A549 (cell line): Measurements from ENCODE around the gene TSPAN3. TPM values are rescaled to one million over a fixed set of nuclear protein-coding genes. Genes with fewer than 3 reads are reported as not detected.

ENCODE experiments used
- ATAC-seq, 2 experiments: fragments of 200-7000 bp in 1 of 2; fragments of >200 bp in 1 of 2; cut with Nextera tagmentation in 1 of 2; cut with Tn5 transposase in 1 of 2; 3 replicates each; pipeline versions ENCODE4 v1.8.0 to v1.9.1; 2018 to 2020; ENCODE audit warnings: mild to moderate bottlenecking in 1 of 2, moderate library complexity in 1 of 2
- CTCF ChIA-PET: fragments of 300-600 bp; sonication (Branson Sonifier 250); formaldehyde crosslinking; extraction: SDS; loops from one replicate; lab custom pipeline; 2021; ENCODE audit warnings: antibody characterized with exemption, inconsistent platforms; lab: Yijun Ruan, JAX
- POLR2A ChIA-PET: fragments of 350-600 bp; formaldehyde crosslinking; extraction: SDS; loops from one replicate; lab custom pipeline; 2021; ENCODE audit warnings: antibody characterized with exemption, inconsistent platforms; lab: Yijun Ruan, JAX
- DNase-seq, 2 experiments: peaks; one replicate each; pipeline versions ENCODE4 v3.0.0 to v3.0.0-alpha.2; 2011 to 2016; ENCODE audit warnings: low read depth in 1 of 2, low spot score in 1 of 2
- FAIRE-seq: peaks from 2 replicates; lab custom pipeline; 2011; peaks lifted over from hg19 to GRCh38; lab: Jason Lieb, UNC
- H3K27ac ChIP-seq, 2 experiments: fragments of >200 bp; sonication (Bioruptor Twin); formaldehyde crosslinking; 3 replicates each; pipeline ENCODE4 v1.5.1; 2016 to 2017
- H3K4me1 ChIP-seq: fragments of >200 bp; sonication (Bioruptor Twin); formaldehyde crosslinking; 3 replicates; pipeline ENCODE4 v1.6.1; 2016
- H3K4me2 ChIP-seq: fragments of >200 bp; sonication (Bioruptor Twin); formaldehyde crosslinking; 3 replicates; pipeline ENCODE4 v1.6.1; 2016
- H3K4me3 ChIP-seq: fragments of >200 bp; sonication (Bioruptor Twin); formaldehyde crosslinking; 3 replicates; pipeline ENCODE4 v1.5.1; 2016
- H3K9me3 ChIP-seq: fragments of >200 bp; sonication (Bioruptor Twin); formaldehyde crosslinking; 3 replicates; pipeline ENCODE4 v1.6.1; 2016
- BHLHE40 ChIP-seq: IDR thresholded peaks from 2 replicates; pipeline ENCODE4 v1.6.1; 2012; ENCODE audit warnings: low read depth, low read length, inconsistent platforms
- CBX2 ChIP-seq: fragments of 200-600 bp; sonication (generic); IDR thresholded peaks from 2 replicates; pipeline ENCODE4 v1.6.1; 2016; ENCODE audit warnings: low read depth, mild to moderate bottlenecking, borderline replicate concordance
- CBX8 ChIP-seq: fragments of 200-600 bp; sonication (generic); IDR thresholded peaks from 2 replicates; pipeline ENCODE4 v1.6.1; 2016
- E2F6 ChIP-seq: IDR thresholded peaks from 2 replicates; pipeline ENCODE4 v1.6.1; 2012; ENCODE audit warnings: low read depth, borderline replicate concordance
- EHMT2 ChIP-seq: fragments of 200-600 bp; sonication (generic); IDR thresholded peaks from 2 replicates; pipeline ENCODE4 v1.6.1; 2016; ENCODE audit warnings: antibody characterized with exemption, low read depth, mild to moderate bottlenecking, moderate library complexity
- EP300 ChIP-seq, 2 experiments: fragments of >200 bp; sonication (Bioruptor Twin); formaldehyde crosslinking; IDR thresholded peaks; 2 replicates in 1 of 2; 3 replicates in 1 of 2; pipeline ENCODE4 v1.6.1; 2016 to 2017
- ESRRA ChIP-seq: fragments of 150-350 bp; IDR thresholded peaks from 2 replicates; pipeline ENCODE4 v1.6.1; 2014; ENCODE audit warnings: mild to moderate bottlenecking, low read length, borderline replicate concordance
- FOXS1 ChIP-seq: fragments of 250-450 bp; sonication (Bioruptor Pico); IDR thresholded peaks from 2 replicates; pipeline ENCODE4 v1.5.0; 2020; ENCODE audit warnings: mild to moderate bottlenecking, moderate library complexity
- HDAC2 ChIP-seq: fragments of 200-600 bp; sonication (generic); IDR thresholded peaks from 2 replicates; pipeline ENCODE4 v1.6.1; 2016
- JUNB ChIP-seq: fragments of >200 bp; sonication (Bioruptor Twin); formaldehyde crosslinking; IDR thresholded peaks from 2 replicates; pipeline ENCODE4 v1.6.1; 2016
- KDM1A ChIP-seq: fragments of 200-600 bp; sonication (generic); IDR thresholded peaks from 2 replicates; pipeline ENCODE4 v1.6.1; 2016; ENCODE audit warnings: low read depth, mild to moderate bottlenecking
- KDM5A ChIP-seq: fragments of 200-600 bp; sonication (generic); IDR thresholded peaks from 2 replicates; pipeline ENCODE4 v1.6.1; 2016; ENCODE audit warnings: antibody characterized with exemption, mild to moderate bottlenecking
- MAX ChIP-seq: IDR thresholded peaks from 2 replicates; pipeline ENCODE4 v1.6.1; 2012
- MAZ ChIP-seq: fragments of 150-350 bp; IDR thresholded peaks from 2 replicates; pipeline ENCODE4 v1.6.1; 2014; ENCODE audit warnings: antibody characterized with exemption, low read depth, low read length, borderline replicate concordance
- NPAS2 ChIP-seq: fragments of 250-450 bp; sonication (Bioruptor Pico); IDR thresholded peaks from 2 replicates; pipeline ENCODE4 v1.8.0; 2022; ENCODE audit warnings: mild to moderate bottlenecking, moderate library complexity, borderline replicate concordance
- RARB ChIP-seq: fragments of 250-450 bp; sonication (Bioruptor Pico); IDR thresholded peaks from 2 replicates; pipeline ENCODE4 v1.8.0; 2021; ENCODE audit warnings: mild to moderate bottlenecking, moderate library complexity
- RFX5 ChIP-seq: fragments of 450-650 bp; IDR thresholded peaks from 2 replicates; pipeline ENCODE4 v1.7.1; 2014; ENCODE audit warnings: antibody characterized with exemption, mild to moderate bottlenecking, moderate library complexity
- SREBF2 ChIP-seq: fragments of 450-650 bp; IDR thresholded peaks from 2 replicates; pipeline ENCODE4 v1.6.1; 2014; ENCODE audit warnings: mild to moderate bottlenecking, moderate library complexity
- TP53 ChIP-seq: fragments of 250-450 bp; sonication (Bioruptor Pico); IDR thresholded peaks from 2 replicates; pipeline ENCODE4 v1.5.0; 2021; ENCODE audit warnings: mild to moderate bottlenecking, moderate library complexity
- USF2 ChIP-seq: fragments of 450-650 bp; IDR thresholded peaks from 2 replicates; pipeline ENCODE4 v1.6.1; 2014; ENCODE audit warnings: antibody characterized with exemption
- ZFP36 ChIP-seq: fragments of 450-650 bp; IDR thresholded peaks from 2 replicates; pipeline ENCODE4 v1.6.1; 2014; ENCODE audit warnings: borderline replicate concordance; ENCODE audit not compliant: partially characterized antibody
- WGBS: methylation state at CpG from one replicate; pipeline ENCODE4 v1.1.6; 2017; ENCODE audit errors: missing lambda C conversion rate; 5-methylcytosine and 5-hydroxymethylcytosine counted together
- polyA plus RNA-seq, 4 experiments: library from polyadenylated mRNA; depleted of rRNA in 3 of 4; stranded (reverse); fragments of >200 nt; fragmentation: RNase III in 1 of 4; extraction: RNeasy Plus Mini Kit Qiagen cat#74134 plus additional on column Dnase treatment in 1 of 4; gene quantifications; 2 replicates in 3 of 4; 3 replicates in 1 of 4; pipeline ENCODE4 v1.2.3, GENCODE V29; 2011 to 2017
- TF ChIP-seq, protein P1 (sequence below): fragments of 250-450 bp; sonication (Bioruptor Pico); IDR thresholded peaks from 2 replicates; pipeline ENCODE4 v1.5.0; 2021; ENCODE audit warnings: mild to moderate bottlenecking, moderate library complexity, borderline replicate concordance
- TF ChIP-seq, protein P2 (sequence below): fragments of 250-450 bp; sonication (Bioruptor Pico); IDR thresholded peaks from 2 replicates; pipeline ENCODE4 v1.5.0; 2020; ENCODE audit warnings: low read depth, mild to moderate bottlenecking, moderate library complexity
- TF ChIP-seq, protein P3 (sequence below): fragments of 200-600 bp; sonication (generic); IDR thresholded peaks from 2 replicates; pipeline ENCODE4 v1.6.1; 2016; ENCODE audit warnings: antibody characterized with exemption, mild to moderate bottlenecking, moderate library complexity

The TSPAN3 gene
- polyA plus RNA-seq, 2 of the 4 experiments (the other 2 are of a cell fraction), result 362 to 636 TPM

GRCh38 chr15:77107068-77107467 is 36.2 kb upstream of the TSPAN3 start:
- POLR2A ChIA-PET, result no interaction called here

DNA sequence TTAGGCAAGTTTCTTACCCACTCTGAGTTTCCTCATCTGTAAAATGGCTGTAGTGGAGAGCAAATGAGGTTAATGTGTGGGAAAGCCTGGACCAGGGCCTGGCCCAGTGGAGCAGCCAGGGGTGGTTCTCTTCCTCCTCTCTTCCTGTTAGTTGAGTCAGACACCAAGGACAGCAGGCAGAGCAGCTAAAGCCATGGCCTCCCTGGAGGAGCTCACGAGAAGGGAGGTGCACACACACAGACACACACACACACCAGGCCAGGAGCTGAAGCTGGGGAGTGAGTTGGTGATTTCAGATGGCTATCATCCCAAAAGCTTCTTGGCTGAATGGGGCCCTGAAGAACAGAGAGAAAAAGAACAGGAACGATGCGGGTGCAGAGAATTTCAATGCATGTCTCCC is 33.2 kb upstream of the TSPAN3 start:
- no peak overlapping the region for H3K4me2 ChIP-seq

More at GRCh38 chr15:77107068-77107467, 36.2 kb upstream of the TSPAN3 start:
- Histone ChIP-seq H3K4me2 (no peak overlapping the region), H3K4me1 (no peaks in the 10 kb centered on the region), H3K27ac (no peak overlapping the region), H3K9me3 (no peaks in the 10 kb centered on the region), H3K4me3 (no peak overlapping the region)
- ATAC-seq (no peak; a peak in 1 of 6 replicates), FAIRE-seq (no peak), DNase-seq (no peak)
- CTCF ChIA-PET, result interaction anchor here (0.6 to 9.0 kb wide), 28 partner anchors 8 to 731 kb away, joined by 3 to 88 read pairs (median 4); no protein-coding TSS in a partner anchor
- WGBS, result 94% methylated on average over 2 of the region's 2 CpGs
- TF ChIP-seq TP53 (CRISPR knock-in tag) (no peak), EP300 (IDR thresholded peaks at IDR 0.05) (no peak), JUNB (no peak), FOXS1 (CRISPR knock-in tag) (no peak), SREBF2 (no peak), USF2 (no peak), BHLHE40 (no peak)
- TF ChIP-seq, protein P1, sequence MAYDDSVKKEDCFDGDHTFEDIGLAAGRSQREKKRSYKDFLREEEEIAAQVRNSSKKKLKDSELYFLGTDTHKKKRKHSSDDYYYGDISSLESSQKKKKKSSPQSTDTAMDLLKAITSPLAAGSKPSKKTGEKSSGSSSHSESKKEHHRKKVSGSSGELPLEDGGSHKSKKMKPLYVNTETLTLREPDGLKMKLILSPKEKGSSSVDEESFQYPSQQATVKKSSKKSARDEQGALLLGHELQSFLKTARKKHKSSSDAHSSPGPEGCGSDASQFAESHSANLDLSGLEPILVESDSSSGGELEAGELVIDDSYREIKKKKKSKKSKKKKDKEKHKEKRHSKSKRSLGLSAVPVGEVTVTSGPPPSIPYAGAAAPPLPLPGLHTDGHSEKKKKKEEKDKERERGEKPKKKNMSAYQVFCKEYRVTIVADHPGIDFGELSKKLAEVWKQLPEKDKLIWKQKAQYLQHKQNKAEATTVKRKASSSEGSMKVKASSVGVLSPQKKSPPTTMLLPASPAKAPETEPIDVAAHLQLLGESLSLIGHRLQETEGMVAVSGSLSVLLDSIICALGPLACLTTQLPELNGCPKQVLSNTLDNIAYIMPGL, result no peak

More for the DNA sequence above, 33.2 kb upstream of the TSPAN3 start:
- FAIRE-seq, result no peak
- no peak overlapping the region for H3K27ac ChIP-seq
- no peaks in the 10 kb centered on the region for H3K9me3 ChIP-seq
- ATAC-seq, result no peak
- POLR2A ChIA-PET, result no interaction called here
- DNase-seq, result no peak
- no peak overlapping the region for H3K4me3 ChIP-seq
- 89% methylated on average over 3 of the region's 3 CpGs for WGBS
- CTCF ChIA-PET, result interaction anchor here (0.9 to 9.0 kb wide), 8 partner anchors 8 to 529 kb away, joined by 3 to 88 read pairs (median 14); no protein-coding TSS in a partner anchor
- TF ChIP-seq CBX8 (no peak), CBX2 (no peak), KDM5A (no peak), EHMT2 (no peak), HDAC2 (no peak), TP53 (CRISPR knock-in tag) (no peak), MAZ (no peak), E2F6 (no peak), NPAS2 (CRISPR knock-in tag) (no peak), ZFP36 (no peak), RARB (CRISPR knock-in tag) (no peak), RFX5 (no peak), ESRRA (no peak), MAX (no peak), JUNB (no peak), KDM1A (no peak)
- TF ChIP-seq, protein P2, sequence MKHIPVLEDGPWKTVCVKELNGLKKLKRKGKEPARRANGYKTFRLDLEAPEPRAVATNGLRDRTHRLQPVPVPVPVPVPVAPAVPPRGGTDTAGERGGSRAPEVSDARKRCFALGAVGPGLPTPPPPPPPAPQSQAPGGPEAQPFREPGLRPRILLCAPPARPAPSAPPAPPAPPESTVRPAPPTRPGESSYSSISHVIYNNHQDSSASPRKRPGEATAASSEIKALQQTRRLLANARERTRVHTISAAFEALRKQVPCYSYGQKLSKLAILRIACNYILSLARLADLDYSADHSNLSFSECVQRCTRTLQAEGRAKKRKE (CRISPR knock-in tag), result no peak
- TF ChIP-seq, protein P3, sequence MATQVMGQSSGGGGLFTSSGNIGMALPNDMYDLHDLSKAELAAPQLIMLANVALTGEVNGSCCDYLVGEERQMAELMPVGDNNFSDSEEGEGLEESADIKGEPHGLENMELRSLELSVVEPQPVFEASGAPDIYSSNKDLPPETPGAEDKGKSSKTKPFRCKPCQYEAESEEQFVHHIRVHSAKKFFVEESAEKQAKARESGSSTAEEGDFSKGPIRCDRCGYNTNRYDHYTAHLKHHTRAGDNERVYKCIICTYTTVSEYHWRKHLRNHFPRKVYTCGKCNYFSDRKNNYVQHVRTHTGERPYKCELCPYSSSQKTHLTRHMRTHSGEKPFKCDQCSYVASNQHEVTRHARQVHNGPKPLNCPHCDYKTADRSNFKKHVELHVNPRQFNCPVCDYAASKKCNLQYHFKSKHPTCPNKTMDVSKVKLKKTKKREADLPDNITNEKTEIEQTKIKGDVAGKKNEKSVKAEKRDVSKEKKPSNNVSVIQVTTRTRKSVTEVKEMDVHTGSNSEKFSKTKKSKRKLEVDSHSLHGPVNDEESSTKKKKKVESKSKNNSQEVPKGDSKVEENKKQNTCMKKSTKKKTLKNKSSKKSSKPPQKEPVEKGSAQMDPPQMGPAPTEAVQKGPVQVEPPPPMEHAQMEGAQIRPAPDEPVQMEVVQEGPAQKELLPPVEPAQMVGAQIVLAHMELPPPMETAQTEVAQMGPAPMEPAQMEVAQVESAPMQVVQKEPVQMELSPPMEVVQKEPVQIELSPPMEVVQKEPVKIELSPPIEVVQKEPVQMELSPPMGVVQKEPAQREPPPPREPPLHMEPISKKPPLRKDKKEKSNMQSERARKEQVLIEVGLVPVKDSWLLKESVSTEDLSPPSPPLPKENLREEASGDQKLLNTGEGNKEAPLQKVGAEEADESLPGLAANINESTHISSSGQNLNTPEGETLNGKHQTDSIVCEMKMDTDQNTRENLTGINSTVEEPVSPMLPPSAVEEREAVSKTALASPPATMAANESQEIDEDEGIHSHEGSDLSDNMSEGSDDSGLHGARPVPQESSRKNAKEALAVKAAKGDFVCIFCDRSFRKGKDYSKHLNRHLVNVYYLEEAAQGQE, result no peak
- TF ChIP-seq, protein P1, result no peak
- no peaks in the 10 kb centered on the region for H3K4me1 ChIP-seq
